GM23338 (cell line): ENCODE data around the gene LCP2. TPM values are rescaled to one million over a fixed set of nuclear protein-coding genes. Genes with fewer than 3 reads are reported as not detected.
"Not testable (repeated sequence)": the region's sequence is repeated elsewhere in the genome, so short reads cannot be mapped to it uniquely, and the experiment has no call there.

Experiments used
- ATAC-seq: fragments of 200-7000 bp; cut with Tn5 transposase; 3 replicates; pipeline ENCODE4 v1.9.1; 2020
- DNase-seq: peaks from one replicate; pipeline ENCODE4 v3.0.0-alpha.2; 2015; ENCODE audit warnings: low spot score
- H2AFZ ChIP-seq: fragments of 200-600 bp; sonication (generic); 2 replicates; pipeline ENCODE4 v1.8.0; 2016; ENCODE audit warnings: antibody characterized with exemption, mild to moderate bottlenecking, moderate library complexity
- H3F3A ChIP-seq: fragments of 200-600 bp; sonication (generic); replicated peaks from 2 replicates; pipeline ENCODE4 v1.8.0; 2017; ENCODE audit warnings: antibody characterized with exemption, mixed run types, low read depth
- H3K27ac ChIP-seq: fragments of 200-600 bp; sonication (generic); 2 replicates; pipeline ENCODE4 v1.6.1; 2016; ENCODE audit warnings: low read depth
- H3K27me3 ChIP-seq: fragments of 200-600 bp; sonication (generic); 2 replicates; pipeline ENCODE4 v1.8.0; 2016; ENCODE audit warnings: mild to moderate bottlenecking, mixed run types, moderate library complexity; ENCODE audit not compliant: insufficient read depth
- H3K36me3 ChIP-seq: fragments of 200-600 bp; sonication (generic); 2 replicates; pipeline ENCODE4 v1.8.0; 2016; ENCODE audit warnings: mild to moderate bottlenecking; ENCODE audit not compliant: insufficient read depth
- H3K4me1 ChIP-seq: fragments of 200-600 bp; sonication (generic); 2 replicates; pipeline ENCODE4 v1.8.0; 2016; ENCODE audit warnings: mild to moderate bottlenecking, moderate library complexity; ENCODE audit not compliant: insufficient read depth
- H3K4me2 ChIP-seq: fragments of 200-600 bp; sonication (generic); 2 replicates; pipeline ENCODE4 v1.7.1; 2017; ENCODE audit warnings: mixed run types
- H3K4me3 ChIP-seq: fragments of 200-600 bp; sonication (generic); 2 replicates; pipeline ENCODE4 v1.6.1; 2016; ENCODE audit warnings: mixed run types
- H3K79me2 ChIP-seq: fragments of 200-600 bp; sonication (generic); replicated peaks from 2 replicates; pipeline ENCODE4 v1.8.0; 2017; ENCODE audit warnings: mild to moderate bottlenecking; ENCODE audit not compliant: insufficient read depth
- H3K9me2 ChIP-seq: fragments of 200-600 bp; sonication (generic); 2 replicates; pipeline ENCODE4 v1.8.0; 2017; ENCODE audit not compliant: insufficient read depth
- H4K20me1 ChIP-seq: fragments of 200-600 bp; sonication (generic); replicated peaks from 2 replicates; pipeline ENCODE4 v1.8.0; 2017; ENCODE audit warnings: mild to moderate bottlenecking; ENCODE audit not compliant: insufficient read depth
- H3K27ac Mint-ChIP-seq: 2 replicates; pipeline ENCODE4 v1.8.0; 2020; ENCODE audit warnings: inconsistent platforms, mild to moderate bottlenecking, moderate library complexity, mixed read lengths
- H3K27me3 Mint-ChIP-seq: 3 replicates; pipeline ENCODE4 v1.8.0; 2022; ENCODE audit warnings: low read depth, mild to moderate bottlenecking, moderate library complexity, mixed read lengths, inconsistent platforms; ENCODE audit not compliant: insufficient read depth, poor library complexity
- H3K36me3 Mint-ChIP-seq: 3 replicates; pipeline ENCODE4 v1.8.0; 2021; ENCODE audit warnings: low read depth, mild to moderate bottlenecking, inconsistent platforms, moderate library complexity, mixed read lengths
- H3K4me1 Mint-ChIP-seq: 3 replicates; pipeline ENCODE4 v1.8.0; 2020; ENCODE audit warnings: mild to moderate bottlenecking, inconsistent platforms, mixed read lengths
- H3K4me3 Mint-ChIP-seq: 3 replicates; pipeline ENCODE4 v1.8.0; 2021; ENCODE audit warnings: moderate library complexity, mild to moderate bottlenecking, inconsistent platforms, mixed read lengths
- H3K9me3 Mint-ChIP-seq: 3 replicates; pipeline ENCODE4 v1.8.0; 2020; ENCODE audit warnings: moderate library complexity, mild to moderate bottlenecking, inconsistent platforms, mixed read lengths
- EZH2 ChIP-seq: fragments of 200-600 bp; sonication (generic); IDR thresholded peaks from one replicate; pipeline ENCODE4 v1.8.0; 2017; ENCODE audit warnings: antibody characterized with exemption, mild to moderate bottlenecking, low read depth; ENCODE audit not compliant: unreplicated experiment
- EZH2phosphoT487 ChIP-seq: fragments of 200-600 bp; sonication (generic); IDR thresholded peaks from one replicate; pipeline ENCODE4 v1.8.1; 2018; ENCODE audit warnings: antibody characterized with exemption; ENCODE audit not compliant: unreplicated experiment
- JUNB ChIP-seq: IDR thresholded peaks from one replicate; pipeline ENCODE4 v1.6.1; 2016; ENCODE audit warnings: antibody characterized with exemption; ENCODE audit not compliant: unreplicated experiment
- NANOG ChIP-seq: IDR thresholded peaks from 2 replicates; pipeline ENCODE4 v1.6.1; 2016; ENCODE audit warnings: antibody characterized with exemption, borderline replicate concordance
- STAT1 ChIP-seq: IDR thresholded peaks from one replicate; pipeline ENCODE4 v1.6.1; 2016; ENCODE audit warnings: antibody characterized with exemption; ENCODE audit not compliant: unreplicated experiment
- ZNF114 ChIP-seq: fragments of 250-450 bp; sonication (Bioruptor Pico); IDR thresholded peaks from 2 replicates; pipeline ENCODE4 v1.5.0; 2020; ENCODE audit warnings: mild to moderate bottlenecking, moderate library complexity
- ZNF331 ChIP-seq: fragments of 250-450 bp; sonication (Bioruptor Pico); IDR thresholded peaks from 2 replicates; pipeline ENCODE4 v1.5.0; 2020; ENCODE audit warnings: low read depth, mild to moderate bottlenecking, moderate library complexity
- polyA plus RNA-seq: library from polyadenylated mRNA; unstranded; fragments of >200 nt; fragmentation: Nextera tagmentation; extraction: Ambion mirVana; gene quantifications from 2 replicates; pipeline ENCODE4 v1.2.1, GENCODE V29; 2016
- total RNA-seq: library from RNA; depleted of rRNA; stranded (reverse); fragments of >200 nt; shearing (Covaris generic); gene quantifications from 2 replicates; pipeline ENCODE4 v1.2.3, GENCODE V29; 2014
- TF ChIP-seq, protein P1 (sequence below): fragments of 250-450 bp; sonication (Bioruptor Pico); IDR thresholded peaks from 2 replicates; pipeline ENCODE4 v1.5.0; 2020; ENCODE audit warnings: mild to moderate bottlenecking, moderate library complexity
- TF ChIP-seq, protein P2 (sequence below), 2 experiments: fragments of 200-600 bp in 1 of 2; sonication (generic) in 1 of 2; conservative IDR thresholded peaks; 2 replicates each; pipeline versions ENCODE4 v1.5.1 to v1.6.1; 2016 to 2017; ENCODE audit warnings: antibody characterized with exemption in 2 of 2, low read depth in 2 of 2, mild to moderate bottlenecking in 2 of 2, moderate library complexity in 1 of 2
- TF ChIP-seq, protein P3 (sequence below): IDR thresholded peaks from one replicate; pipeline ENCODE4 v1.6.1; 2018; ENCODE audit warnings: antibody characterized with exemption; ENCODE audit not compliant: unreplicated experiment
- TF ChIP-seq, protein P4 (sequence below): IDR thresholded peaks from 2 replicates; pipeline ENCODE4 v1.6.1; 2016; ENCODE audit warnings: antibody characterized with exemption

LCP2 gene
- total and polyA plus RNA-seq, 2 experiments from 2014 or later, result 0.26 to 0.38 TPM

DNA sequence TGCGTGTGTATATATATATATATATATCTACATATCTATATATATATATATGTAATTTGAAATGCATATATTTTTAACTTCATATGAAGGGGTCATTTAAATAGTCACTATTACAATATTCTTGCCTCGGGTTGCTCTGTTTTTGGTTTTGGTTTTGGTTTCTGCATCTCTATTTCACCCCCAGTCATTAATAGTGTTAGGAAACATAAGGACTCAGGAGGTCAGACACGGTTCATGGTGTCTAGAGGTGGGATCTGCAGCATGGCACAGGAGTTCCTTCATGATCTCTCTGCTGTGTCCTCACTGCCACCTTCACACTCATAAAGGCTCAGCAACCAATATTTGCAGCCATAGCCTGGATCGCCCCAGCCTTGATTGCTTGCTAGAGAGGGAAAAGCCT lies 48.2 kb downstream of the LCP2 start:
- H3K4me3 ChIP-seq, result no peak overlapping the region
- peaks cover 52% of the 10 kb centered on the region for H3K4me1 Mint-ChIP-seq
- H3F3A ChIP-seq, result no peaks in the 10 kb centered on the region
- H3K36me3 ChIP-seq, result no peaks in the 10 kb centered on the region
- TF ChIP-seq, protein P1, sequence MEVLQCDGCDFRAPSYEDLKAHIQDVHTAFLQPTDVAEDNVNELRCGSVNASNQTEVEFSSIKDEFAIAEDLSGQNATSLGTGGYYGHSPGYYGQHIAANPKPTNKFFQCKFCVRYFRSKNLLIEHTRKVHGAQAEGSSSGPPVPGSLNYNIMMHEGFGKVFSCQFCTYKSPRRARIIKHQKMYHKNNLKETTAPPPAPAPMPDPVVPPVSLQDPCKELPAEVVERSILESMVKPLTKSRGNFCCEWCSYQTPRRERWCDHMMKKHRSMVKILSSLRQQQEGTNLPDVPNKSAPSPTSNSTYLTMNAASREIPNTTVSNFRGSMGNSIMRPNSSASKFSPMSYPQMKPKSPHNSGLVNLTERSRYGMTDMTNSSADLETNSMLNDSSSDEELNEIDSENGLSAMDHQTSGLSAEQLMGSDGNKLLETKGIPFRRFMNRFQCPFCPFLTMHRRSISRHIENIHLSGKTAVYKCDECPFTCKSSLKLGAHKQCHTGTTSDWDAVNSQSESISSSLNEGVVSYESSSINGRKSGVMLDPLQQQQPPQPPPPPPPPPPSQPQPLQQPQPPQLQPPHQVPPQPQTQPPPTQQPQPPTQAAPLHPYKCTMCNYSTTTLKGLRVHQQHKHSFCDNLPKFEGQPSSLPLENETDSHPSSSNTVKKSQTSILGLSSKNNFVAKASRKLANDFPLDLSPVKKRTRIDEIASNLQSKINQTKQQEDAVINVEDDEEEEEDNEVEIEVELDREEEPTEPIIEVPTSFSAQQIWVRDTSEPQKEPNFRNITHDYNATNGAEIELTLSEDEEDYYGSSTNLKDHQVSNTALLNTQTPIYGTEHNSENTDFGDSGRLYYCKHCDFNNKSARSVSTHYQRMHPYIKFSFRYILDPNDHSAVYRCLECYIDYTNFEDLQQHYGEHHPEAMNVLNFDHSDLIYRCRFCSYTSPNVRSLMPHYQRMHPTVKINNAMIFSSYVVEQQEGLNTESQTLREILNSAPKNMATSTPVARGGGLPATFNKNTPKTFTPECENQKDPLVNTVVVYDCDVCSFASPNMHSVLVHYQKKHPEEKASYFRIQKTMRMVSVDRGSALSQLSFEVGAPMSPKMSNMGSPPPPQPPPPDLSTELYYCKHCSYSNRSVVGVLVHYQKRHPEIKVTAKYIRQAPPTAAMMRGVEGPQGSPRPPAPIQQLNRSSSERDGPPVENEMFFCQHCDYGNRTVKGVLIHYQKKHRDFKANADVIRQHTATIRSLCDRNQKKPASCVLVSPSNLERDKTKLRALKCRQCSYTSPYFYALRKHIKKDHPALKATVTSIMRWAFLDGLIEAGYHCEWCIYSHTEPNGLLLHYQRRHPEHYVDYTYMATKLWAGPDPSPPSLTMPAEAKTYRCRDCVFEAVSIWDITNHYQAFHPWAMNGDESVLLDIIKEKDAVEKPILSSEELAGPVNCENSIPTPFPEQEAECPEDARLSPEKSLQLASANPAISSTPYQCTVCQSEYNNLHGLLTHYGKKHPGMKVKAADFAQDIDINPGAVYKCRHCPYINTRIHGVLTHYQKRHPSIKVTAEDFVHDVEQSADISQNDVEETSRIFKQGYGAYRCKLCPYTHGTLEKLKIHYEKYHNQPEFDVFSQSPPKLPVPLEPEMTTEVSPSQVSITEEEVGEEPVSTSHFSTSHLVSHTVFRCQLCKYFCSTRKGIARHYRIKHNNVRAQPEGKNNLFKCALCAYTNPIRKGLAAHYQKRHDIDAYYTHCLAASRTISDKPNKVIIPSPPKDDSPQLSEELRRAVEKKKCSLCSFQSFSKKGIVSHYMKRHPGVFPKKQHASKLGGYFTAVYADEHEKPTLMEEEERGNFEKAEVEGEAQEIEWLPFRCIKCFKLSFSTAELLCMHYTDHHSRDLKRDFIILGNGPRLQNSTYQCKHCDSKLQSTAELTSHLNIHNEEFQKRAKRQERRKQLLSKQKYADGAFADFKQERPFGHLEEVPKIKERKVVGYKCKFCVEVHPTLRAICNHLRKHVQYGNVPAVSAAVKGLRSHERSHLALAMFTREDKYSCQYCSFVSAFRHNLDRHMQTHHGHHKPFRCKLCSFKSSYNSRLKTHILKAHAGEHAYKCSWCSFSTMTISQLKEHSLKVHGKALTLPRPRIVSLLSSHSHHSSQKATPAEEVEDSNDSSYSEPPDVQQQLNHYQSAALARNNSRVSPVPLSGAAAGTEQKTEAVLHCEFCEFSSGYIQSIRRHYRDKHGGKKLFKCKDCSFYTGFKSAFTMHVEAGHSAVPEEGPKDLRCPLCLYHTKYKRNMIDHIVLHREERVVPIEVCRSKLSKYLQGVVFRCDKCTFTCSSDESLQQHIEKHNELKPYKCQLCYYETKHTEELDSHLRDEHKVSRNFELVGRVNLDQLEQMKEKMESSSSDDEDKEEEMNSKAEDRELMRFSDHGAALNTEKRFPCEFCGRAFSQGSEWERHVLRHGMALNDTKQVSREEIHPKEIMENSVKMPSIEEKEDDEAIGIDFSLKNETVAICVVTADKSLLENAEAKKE (CRISPR knock-in tag), result no peak
- TF ChIP-seq ZNF114 (CRISPR knock-in tag), result no peak
- no peak for TF ChIP-seq STAT1
- TF ChIP-seq NANOG, result no peak
- TF ChIP-seq, protein P2, sequence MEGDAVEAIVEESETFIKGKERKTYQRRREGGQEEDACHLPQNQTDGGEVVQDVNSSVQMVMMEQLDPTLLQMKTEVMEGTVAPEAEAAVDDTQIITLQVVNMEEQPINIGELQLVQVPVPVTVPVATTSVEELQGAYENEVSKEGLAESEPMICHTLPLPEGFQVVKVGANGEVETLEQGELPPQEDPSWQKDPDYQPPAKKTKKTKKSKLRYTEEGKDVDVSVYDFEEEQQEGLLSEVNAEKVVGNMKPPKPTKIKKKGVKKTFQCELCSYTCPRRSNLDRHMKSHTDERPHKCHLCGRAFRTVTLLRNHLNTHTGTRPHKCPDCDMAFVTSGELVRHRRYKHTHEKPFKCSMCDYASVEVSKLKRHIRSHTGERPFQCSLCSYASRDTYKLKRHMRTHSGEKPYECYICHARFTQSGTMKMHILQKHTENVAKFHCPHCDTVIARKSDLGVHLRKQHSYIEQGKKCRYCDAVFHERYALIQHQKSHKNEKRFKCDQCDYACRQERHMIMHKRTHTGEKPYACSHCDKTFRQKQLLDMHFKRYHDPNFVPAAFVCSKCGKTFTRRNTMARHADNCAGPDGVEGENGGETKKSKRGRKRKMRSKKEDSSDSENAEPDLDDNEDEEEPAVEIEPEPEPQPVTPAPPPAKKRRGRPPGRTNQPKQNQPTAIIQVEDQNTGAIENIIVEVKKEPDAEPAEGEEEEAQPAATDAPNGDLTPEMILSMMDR (conservative IDR thresholded peaks at IDR 0.05; ENCODE audit: low read depth in 2 of 2), result no peak
- TF ChIP-seq, protein P3, sequence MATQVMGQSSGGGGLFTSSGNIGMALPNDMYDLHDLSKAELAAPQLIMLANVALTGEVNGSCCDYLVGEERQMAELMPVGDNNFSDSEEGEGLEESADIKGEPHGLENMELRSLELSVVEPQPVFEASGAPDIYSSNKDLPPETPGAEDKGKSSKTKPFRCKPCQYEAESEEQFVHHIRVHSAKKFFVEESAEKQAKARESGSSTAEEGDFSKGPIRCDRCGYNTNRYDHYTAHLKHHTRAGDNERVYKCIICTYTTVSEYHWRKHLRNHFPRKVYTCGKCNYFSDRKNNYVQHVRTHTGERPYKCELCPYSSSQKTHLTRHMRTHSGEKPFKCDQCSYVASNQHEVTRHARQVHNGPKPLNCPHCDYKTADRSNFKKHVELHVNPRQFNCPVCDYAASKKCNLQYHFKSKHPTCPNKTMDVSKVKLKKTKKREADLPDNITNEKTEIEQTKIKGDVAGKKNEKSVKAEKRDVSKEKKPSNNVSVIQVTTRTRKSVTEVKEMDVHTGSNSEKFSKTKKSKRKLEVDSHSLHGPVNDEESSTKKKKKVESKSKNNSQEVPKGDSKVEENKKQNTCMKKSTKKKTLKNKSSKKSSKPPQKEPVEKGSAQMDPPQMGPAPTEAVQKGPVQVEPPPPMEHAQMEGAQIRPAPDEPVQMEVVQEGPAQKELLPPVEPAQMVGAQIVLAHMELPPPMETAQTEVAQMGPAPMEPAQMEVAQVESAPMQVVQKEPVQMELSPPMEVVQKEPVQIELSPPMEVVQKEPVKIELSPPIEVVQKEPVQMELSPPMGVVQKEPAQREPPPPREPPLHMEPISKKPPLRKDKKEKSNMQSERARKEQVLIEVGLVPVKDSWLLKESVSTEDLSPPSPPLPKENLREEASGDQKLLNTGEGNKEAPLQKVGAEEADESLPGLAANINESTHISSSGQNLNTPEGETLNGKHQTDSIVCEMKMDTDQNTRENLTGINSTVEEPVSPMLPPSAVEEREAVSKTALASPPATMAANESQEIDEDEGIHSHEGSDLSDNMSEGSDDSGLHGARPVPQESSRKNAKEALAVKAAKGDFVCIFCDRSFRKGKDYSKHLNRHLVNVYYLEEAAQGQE, result no peak
- TF ChIP-seq EZH2, result no peak
- TF ChIP-seq JUNB, result no peak
- TF ChIP-seq EZH2phosphoT487, result no peak
- TF ChIP-seq ZNF331 (CRISPR knock-in tag), result no peak
- TF ChIP-seq, protein P4, sequence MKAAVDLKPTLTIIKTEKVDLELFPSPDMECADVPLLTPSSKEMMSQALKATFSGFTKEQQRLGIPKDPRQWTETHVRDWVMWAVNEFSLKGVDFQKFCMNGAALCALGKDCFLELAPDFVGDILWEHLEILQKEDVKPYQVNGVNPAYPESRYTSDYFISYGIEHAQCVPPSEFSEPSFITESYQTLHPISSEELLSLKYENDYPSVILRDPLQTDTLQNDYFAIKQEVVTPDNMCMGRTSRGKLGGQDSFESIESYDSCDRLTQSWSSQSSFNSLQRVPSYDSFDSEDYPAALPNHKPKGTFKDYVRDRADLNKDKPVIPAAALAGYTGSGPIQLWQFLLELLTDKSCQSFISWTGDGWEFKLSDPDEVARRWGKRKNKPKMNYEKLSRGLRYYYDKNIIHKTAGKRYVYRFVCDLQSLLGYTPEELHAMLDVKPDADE, result no peak
- ATAC-seq (no peak), DNase-seq (no peak)
- no peaks in the 10 kb centered on the region for H4K20me1 ChIP-seq
- H3K27me3 Mint-ChIP-seq, result peaks cover 4% of the 10 kb centered on the region
- H3K9me3 Mint-ChIP-seq, result peaks cover 14% of the 10 kb centered on the region; the same call in 2 of the 3 replicates
- H3K9me2 ChIP-seq, result peaks cover 9% of the 10 kb centered on the region; the same call in 1 of the 2 replicates
- no peaks in the 10 kb centered on the region for H3K27me3 ChIP-seq
- H3K4me1 ChIP-seq, result peaks cover 43% of the 10 kb centered on the region
- H3K27ac ChIP-seq, result no peak overlapping the region
- H3K79me2 ChIP-seq, result no peaks in the 10 kb centered on the region
- H3K4me3 Mint-ChIP-seq, result no peak overlapping the region
- no peak overlapping the region for H3K27ac Mint-ChIP-seq
- H3K4me2 ChIP-seq, result no peak overlapping the region
- peaks cover 12% of the 10 kb centered on the region; the same call in 2 of the 3 replicates for H3K36me3 Mint-ChIP-seq
- no peak overlapping the region for H2AFZ ChIP-seq

DNA sequence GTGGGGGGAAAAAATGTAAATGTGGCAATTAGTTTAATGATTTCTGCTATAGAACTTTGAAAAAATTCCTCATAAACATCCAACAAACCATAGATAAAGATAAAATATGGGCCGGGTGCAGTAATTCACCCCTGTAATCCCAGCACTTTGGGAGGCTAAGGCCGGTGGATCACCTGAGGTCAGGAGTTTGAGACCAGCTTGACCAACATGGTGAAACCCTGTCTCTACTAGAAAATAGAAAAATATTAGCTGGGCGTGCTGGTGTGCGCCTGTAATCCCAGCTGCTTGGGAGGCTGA lies 48.7 kb downstream of the LCP2 start:
- H3K9me2 ChIP-seq, DNase-seq, H3K27me3 ChIP-seq, H3K79me2 ChIP-seq, H3K27me3 Mint-ChIP-seq, H2AFZ ChIP-seq, H3K4me3 Mint-ChIP-seq, H3K36me3 ChIP-seq, ATAC-seq, H3K4me3 ChIP-seq, H4K20me1 ChIP-seq, H3F3A ChIP-seq, H3K27ac Mint-ChIP-seq, H3K4me2 ChIP-seq, H3K27ac ChIP-seq: not testable (repeated sequence)
- H3K36me3 Mint-ChIP-seq, result peaks cover 12% of the 10 kb centered on the region; the same call in 2 of the 3 replicates
- H3K9me3 Mint-ChIP-seq, result peaks cover 14% of the 10 kb centered on the region; the same call in 2 of the 3 replicates
- peaks cover 47% of the 10 kb centered on the region for H3K4me1 Mint-ChIP-seq
- H3K4me1 ChIP-seq, result peaks cover 39% of the 10 kb centered on the region
